ENCODE measurements around the gene FBXW10.
"Not testable (repeated sequence)": the region's sequence is repeated elsewhere in the genome, so short reads cannot be mapped to it uniquely, and the experiment has no call there.

The FBXW10 gene

GRCh38 chr17:18743699-18744421 lies at the start of gene FBXW10:
Gene FBXW10 (plus strand): TSS chr17:18744054. CDS start chr17:18744245, 191 bp downstream.
- not testable (repeated sequence) for DNase-seq (ENCODE audit: low read depth in 2 of 2)

- DNase-seq (ENCODE audit: low read depth in 2 of 2): not testable (repeated sequence)
Measured at GRCh38 chr17:18695143-18695542, 48.7 kb upstream of the FBXW10 start.

GRCh38 chr17:18698473-18699103 lies 45.3 kb upstream of the FBXW10 start:
- not testable (repeated sequence) for DNase-seq (ENCODE audit: low read depth in 2 of 2)

GRCh38 chr17:18705955-18706354 lies 37.9 kb upstream of the FBXW10 start:
- not testable (repeated sequence) for DNase-seq (ENCODE audit: low read depth in 2 of 2)

GRCh38 chr17:18708215-18708614 lies 35.6 kb upstream of the FBXW10 start:
- not testable (repeated sequence) for DNase-seq (ENCODE audit: low read depth in 2 of 2)

- DNase-seq (ENCODE audit: low read depth in 2 of 2): peak; percentile 23 to 52
Measured at GRCh38 chr17:18712354-18712999, 31.4 kb upstream of the FBXW10 start.

GRCh38 chr17:18718643-18719427 lies 25.0 kb upstream of the FBXW10 start:
- not testable (repeated sequence) for DNase-seq (ENCODE audit: low read depth in 2 of 2)

- not testable (repeated sequence) for DNase-seq (ENCODE audit: low read depth in 2 of 2)
Measured at GRCh38 chr17:18719428-18720110, 24.3 kb upstream of the FBXW10 start.

- DNase-seq (ENCODE audit: low read depth in 2 of 2): not testable (repeated sequence)
Measured at GRCh38 chr17:18721775-18722547, 21.9 kb upstream of the FBXW10 start.

- DNase-seq (ENCODE audit: low read depth in 2 of 2): not testable (repeated sequence)
Measured at GRCh38 chr17:18722612-18723011, 21.2 kb upstream of the FBXW10 start.

GRCh38 chr17:18723509-18723908 lies 20.3 kb upstream of the FBXW10 start:
- DNase-seq (ENCODE audit: low read depth in 2 of 2): not testable (repeated sequence)

GRCh38 chr17:18732438-18732837 lies 11.4 kb upstream of the FBXW10 start:
- DNase-seq (ENCODE audit: low read depth in 2 of 2): not testable (repeated sequence)

GRCh38 chr17:18733350-18733749 lies 10.5 kb upstream of the FBXW10 start:
- DNase-seq (ENCODE audit: low read depth in 2 of 2): not testable (repeated sequence)

- DNase-seq (ENCODE audit: low read depth in 2 of 2): not testable (repeated sequence)
Measured at GRCh38 chr17:18739616-18740391, 4.0 kb upstream of the FBXW10 start.

GRCh38 chr17:18741228-18741627 lies 2.6 kb upstream of the FBXW10 start:
- DNase-seq (ENCODE audit: low read depth in 2 of 2): not testable (repeated sequence)

GRCh38 chr17:18744726-18745125 lies 872 bp downstream of the FBXW10 start:
- not testable (repeated sequence) for DNase-seq (ENCODE audit: low read depth in 2 of 2)

GRCh38 chr17:18746551-18746950 lies 2.7 kb downstream of the FBXW10 start:
- DNase-seq (ENCODE audit: low read depth in 2 of 2): not testable (repeated sequence)

- not testable (repeated sequence) for DNase-seq (ENCODE audit: low read depth in 2 of 2)
Measured at GRCh38 chr17:18747501-18747900, 3.6 kb downstream of the FBXW10 start.

- not testable (repeated sequence) for DNase-seq (ENCODE audit: low read depth in 2 of 2)
Measured at GRCh38 chr17:18750242-18750641, 6.4 kb downstream of the FBXW10 start.
